Ovary (tissue), 3 donors: ENCODE data around the gene TBC1D25.

Source experiments
- EP300 ChIP-seq: sonication (generic); formaldehyde crosslinking; IDR thresholded peaks from one replicate; pipeline ENCODE4 v1.6.1; 2017; ENCODE audit warnings: antibody characterized with exemption
- POLR2A ChIP-seq: fragments of 450-650 bp; IDR thresholded peaks from one replicate; pipeline ENCODE4 v1.6.1; 2017; ENCODE audit warnings: antibody characterized with exemption, mild to moderate bottlenecking, moderate library complexity
- TF ChIP-seq, protein P1 (sequence below), 3 donors: fragments of 450-650 bp in 2 of 3; fragments of 200-600 bp in 1 of 3; IDR thresholded peaks; one replicate each; pipeline versions ENCODE4 v1.5.1 to v1.8.0; 2016 to 2022; ENCODE audit warnings: antibody characterized with exemption in 3 of 3, mild to moderate bottlenecking in 1 of 3
- donor health status: DM: no; HTN: no; CAD: no.

- TF ChIP-seq, protein P1, sequence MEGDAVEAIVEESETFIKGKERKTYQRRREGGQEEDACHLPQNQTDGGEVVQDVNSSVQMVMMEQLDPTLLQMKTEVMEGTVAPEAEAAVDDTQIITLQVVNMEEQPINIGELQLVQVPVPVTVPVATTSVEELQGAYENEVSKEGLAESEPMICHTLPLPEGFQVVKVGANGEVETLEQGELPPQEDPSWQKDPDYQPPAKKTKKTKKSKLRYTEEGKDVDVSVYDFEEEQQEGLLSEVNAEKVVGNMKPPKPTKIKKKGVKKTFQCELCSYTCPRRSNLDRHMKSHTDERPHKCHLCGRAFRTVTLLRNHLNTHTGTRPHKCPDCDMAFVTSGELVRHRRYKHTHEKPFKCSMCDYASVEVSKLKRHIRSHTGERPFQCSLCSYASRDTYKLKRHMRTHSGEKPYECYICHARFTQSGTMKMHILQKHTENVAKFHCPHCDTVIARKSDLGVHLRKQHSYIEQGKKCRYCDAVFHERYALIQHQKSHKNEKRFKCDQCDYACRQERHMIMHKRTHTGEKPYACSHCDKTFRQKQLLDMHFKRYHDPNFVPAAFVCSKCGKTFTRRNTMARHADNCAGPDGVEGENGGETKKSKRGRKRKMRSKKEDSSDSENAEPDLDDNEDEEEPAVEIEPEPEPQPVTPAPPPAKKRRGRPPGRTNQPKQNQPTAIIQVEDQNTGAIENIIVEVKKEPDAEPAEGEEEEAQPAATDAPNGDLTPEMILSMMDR (IDR thresholded peaks at IDR 0.05), result no peak
- TF ChIP-seq POLR2A (no peak), EP300 (no peak)
Measured at GRCh38 chrX:48611703-48612102, 72.2 kb downstream of the TBC1D25 start.
